HEK293 (cell line): ENCODE data around the gene DNAJC30.

Source experiments
- CTCF ChIA-PET: fragments of 350-600 bp; formaldehyde crosslinking; extraction: SDS; loops from one replicate; lab custom pipeline; 2021; ENCODE audit warnings: antibody characterized with exemption; lab: Yijun Ruan, JAX
- POLR2A ChIA-PET: fragments of 300-600 bp; formaldehyde crosslinking; extraction: SDS; loops from one replicate; lab custom pipeline; 2020; ENCODE audit warnings: antibody characterized with exemption, inconsistent platforms; lab: Yijun Ruan, JAX
- H3K27ac ChIP-seq: fragments of 200-500 bp; sonication (Bioruptor generic); 2 replicates; pipeline ENCODE4 v1.5.1; 2014; ENCODE audit warnings: low read depth, low read length, control low read depth, inconsistent platforms; ENCODE audit errors: extremely low read depth
- H3K36me3 ChIP-seq, 2 experiments: fragments of 200-500 bp in 1 of 2; sonication (Bioruptor generic) in 1 of 2; 1 replicate in 1 of 2; 2 replicates in 1 of 2; pipeline ENCODE4 v1.5.1; 2014 to 2017; ENCODE audit warnings: inconsistent platforms in 2 of 2, low read length in 2 of 2; ENCODE audit not compliant: control insufficient read depth in 2 of 2, insufficient read depth in 1 of 2
- H3K4me1 ChIP-seq: fragments of 200-500 bp; sonication (Bioruptor generic); 2 replicates; pipeline ENCODE4 v1.5.1; 2014; ENCODE audit warnings: mild to moderate bottlenecking, low read length, inconsistent platforms; ENCODE audit not compliant: control insufficient read depth, insufficient read depth
- H3K4me3 ChIP-seq: 2 replicates; pipeline ENCODE4 v1.5.1; 2011; ENCODE audit warnings: low read depth, mild to moderate bottlenecking, control low read depth, low read length, moderate library complexity
- H3K9me3 ChIP-seq: fragments of 200-500 bp; sonication (Bioruptor generic); 2 replicates; pipeline ENCODE4 v1.5.1; 2014; ENCODE audit warnings: low read depth, low read length, inconsistent platforms; ENCODE audit not compliant: control insufficient read depth, insufficient read depth
- EGR2 ChIP-seq: fragments of 450-650 bp; formaldehyde crosslinking; IDR thresholded peaks from 2 replicates; pipeline ENCODE4 v1.5.1; 2016; ENCODE audit warnings: low read depth, missing biosample characterization, missing genetic modification characterization
- GLIS2 ChIP-seq: fragments of 450-650 bp; formaldehyde crosslinking; IDR thresholded peaks from 2 replicates; pipeline ENCODE4 v1.5.1; 2016; ENCODE audit warnings: missing biosample characterization, missing genetic modification characterization
- SALL2 ChIP-seq: fragments of 450-650 bp; formaldehyde crosslinking; IDR thresholded peaks from 2 replicates; pipeline ENCODE4 v1.5.0; 2017; ENCODE audit warnings: missing biosample characterization, mild to moderate bottlenecking, missing genetic modification characterization, borderline replicate concordance
- ZBTB17 ChIP-seq: fragments of 450-650 bp; formaldehyde crosslinking; IDR thresholded peaks from 2 replicates; pipeline ENCODE4 v1.5.1; 2016; ENCODE audit warnings: missing biosample characterization, missing genetic modification characterization
- ZBTB48 ChIP-seq: fragments of 450-650 bp; formaldehyde crosslinking; IDR thresholded peaks from 2 replicates; pipeline ENCODE4 v1.5.1; 2016; ENCODE audit warnings: missing biosample characterization, missing genetic modification characterization
- ZFHX2 ChIP-seq: fragments of 450-650 bp; formaldehyde crosslinking; conservative IDR thresholded peaks from 2 replicates; pipeline ENCODE4 v1.5.1; 2016; ENCODE audit warnings: missing biosample characterization, missing genetic modification characterization
- ZFP3 ChIP-seq: fragments of 450-650 bp; formaldehyde crosslinking; IDR thresholded peaks from 2 replicates; pipeline ENCODE4 v1.5.1; 2016; ENCODE audit warnings: low read depth, missing biosample characterization, missing genetic modification characterization
- ZNF133 ChIP-seq: fragments of 450-650 bp; formaldehyde crosslinking; IDR thresholded peaks from 2 replicates; pipeline ENCODE4 v1.5.1; 2016; ENCODE audit warnings: missing biosample characterization, missing genetic modification characterization
- ZNF175 ChIP-seq: fragments of 450-650 bp; formaldehyde crosslinking; IDR thresholded peaks from 2 replicates; pipeline ENCODE4 v1.5.1; 2016; ENCODE audit warnings: missing biosample characterization, missing genetic modification characterization
- ZNF184 ChIP-seq: fragments of 450-650 bp; IDR thresholded peaks from 2 replicates; pipeline ENCODE4 v1.5.1; 2018; ENCODE audit warnings: missing biosample characterization, mild to moderate bottlenecking, missing genetic modification characterization
- ZNF19 ChIP-seq: fragments of 450-650 bp; formaldehyde crosslinking; IDR thresholded peaks from 2 replicates; pipeline ENCODE4; 2016; ENCODE audit warnings: missing biosample characterization, missing genetic modification characterization, low read depth
- ZNF202 ChIP-seq: fragments of 450-650 bp; formaldehyde crosslinking; IDR thresholded peaks from 2 replicates; pipeline ENCODE4 v1.5.1; 2016; ENCODE audit warnings: missing biosample characterization, missing genetic modification characterization, borderline replicate concordance
- ZNF366 ChIP-seq: fragments of 450-650 bp; formaldehyde crosslinking; conservative IDR thresholded peaks from 2 replicates; pipeline ENCODE4 v1.5.1; 2016; ENCODE audit warnings: missing biosample characterization, missing genetic modification characterization
- ZNF610 ChIP-seq: fragments of 450-650 bp; formaldehyde crosslinking; IDR thresholded peaks from 2 replicates; pipeline ENCODE4 v1.5.1; 2016; ENCODE audit warnings: missing biosample characterization, missing genetic modification characterization, borderline replicate concordance
- ZNF626 ChIP-seq: fragments of 450-650 bp; sonication (Bioruptor Pico); formaldehyde crosslinking; IDR thresholded peaks from 2 replicates; pipeline ENCODE4 v1.5.1; 2018; ENCODE audit warnings: missing biosample characterization, missing genetic modification characterization, inconsistent platforms
- ZNF658 ChIP-seq: fragments of 450-650 bp; formaldehyde crosslinking; IDR thresholded peaks from 2 replicates; pipeline ENCODE4; 2016; ENCODE audit warnings: missing biosample characterization, missing genetic modification characterization
- ZNF777 ChIP-seq: fragments of 450-650 bp; formaldehyde crosslinking; IDR thresholded peaks from 2 replicates; pipeline ENCODE4 v1.5.1; 2017; ENCODE audit warnings: missing biosample characterization, missing genetic modification characterization, borderline replicate concordance
- ZNF830 ChIP-seq: fragments of 450-650 bp; IDR thresholded peaks from 2 replicates; pipeline ENCODE4 v1.5.0; 2018; ENCODE audit warnings: missing biosample characterization, missing genetic modification characterization, low read depth, mild to moderate bottlenecking, moderate library complexity
- TF ChIP-seq, protein P1 (sequence below): IDR thresholded peaks from 2 replicates; pipeline ENCODE4 v1.6.1; 2011; ENCODE audit warnings: mild to moderate bottlenecking, low read depth, low read length, borderline replicate concordance
- TF ChIP-seq, protein P2 (sequence below): fragments of 450-650 bp; formaldehyde crosslinking; IDR thresholded peaks from 2 replicates; pipeline ENCODE4 v1.5.1; 2016; ENCODE audit warnings: missing biosample characterization, missing genetic modification characterization
- TF ChIP-seq, protein P3 (sequence below): fragments of 450-650 bp; formaldehyde crosslinking; conservative IDR thresholded peaks from 2 replicates; pipeline ENCODE4 v1.5.1; 2016; ENCODE audit warnings: low read depth, missing biosample characterization, missing genetic modification characterization
- TF ChIP-seq, protein P4 (sequence below): fragments of 450-650 bp; formaldehyde crosslinking; IDR thresholded peaks from 2 replicates; pipeline ENCODE4 v1.5.1; 2016; ENCODE audit warnings: missing biosample characterization, missing genetic modification characterization

Gene DNAJC30

DNA sequence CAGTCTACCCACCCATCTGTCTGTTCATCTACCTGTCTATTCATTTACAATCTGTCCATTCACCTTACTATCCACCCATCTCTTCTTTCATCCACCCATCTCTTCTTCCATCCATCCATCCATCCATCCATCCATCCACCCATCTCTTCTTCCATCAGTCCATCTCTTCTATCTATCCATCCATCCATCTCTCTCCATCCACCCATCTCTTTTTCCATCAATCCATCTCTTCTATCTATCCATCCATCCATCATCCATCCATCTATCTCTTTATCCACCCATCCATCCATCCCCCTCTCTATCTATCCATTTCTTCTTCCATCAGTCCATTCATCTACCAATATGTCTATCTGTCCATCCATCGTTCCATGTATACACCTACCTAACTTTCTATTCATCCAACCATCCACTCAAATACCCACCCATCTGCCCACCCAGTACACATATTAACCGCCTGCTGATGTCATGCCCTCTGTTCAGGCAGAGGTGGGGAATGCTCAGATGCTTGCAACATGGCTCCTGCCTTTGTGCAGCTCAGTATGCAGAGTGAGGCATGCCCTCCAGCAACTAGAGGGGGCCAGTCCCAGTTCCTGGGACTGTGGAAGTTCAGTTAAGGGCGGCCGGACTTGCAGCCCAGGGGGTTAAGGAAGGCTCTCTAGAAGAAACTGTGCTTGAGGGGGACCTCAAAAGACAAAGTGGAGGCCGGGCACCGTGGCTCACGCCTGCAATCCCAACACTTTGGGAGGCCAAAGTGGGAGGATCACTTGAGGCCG, 47.6 kb downstream of the DNAJC30 start:
- CTCF ChIA-PET: interaction anchor here (1.0 kb wide), 1 partner anchor 23 kb away, joined by 6 read pairs; no protein-coding TSS in a partner anchor
- H3K4me1 ChIP-seq: 0 out of 2 replicates have a peak, but pooled peaks cover 2% of the 10 kb centered on the region
- H3K27ac ChIP-seq: no peak overlapping the region
- no peaks in the 10 kb centered on the region for H3K36me3 ChIP-seq
- no peaks in the 10 kb centered on the region for H3K9me3 ChIP-seq
- POLR2A ChIA-PET: interaction anchor here (0.6 to 1.3 kb wide), 4 partner anchors 11 to 57 kb away, joined by 3 to 7 read pairs (median 4); partner anchors contain the start of genes BUD23, DNAJC30, MLXIPL and TBL2
- no peak overlapping the region for H3K4me3 ChIP-seq
- TF ChIP-seq, protein P1, sequence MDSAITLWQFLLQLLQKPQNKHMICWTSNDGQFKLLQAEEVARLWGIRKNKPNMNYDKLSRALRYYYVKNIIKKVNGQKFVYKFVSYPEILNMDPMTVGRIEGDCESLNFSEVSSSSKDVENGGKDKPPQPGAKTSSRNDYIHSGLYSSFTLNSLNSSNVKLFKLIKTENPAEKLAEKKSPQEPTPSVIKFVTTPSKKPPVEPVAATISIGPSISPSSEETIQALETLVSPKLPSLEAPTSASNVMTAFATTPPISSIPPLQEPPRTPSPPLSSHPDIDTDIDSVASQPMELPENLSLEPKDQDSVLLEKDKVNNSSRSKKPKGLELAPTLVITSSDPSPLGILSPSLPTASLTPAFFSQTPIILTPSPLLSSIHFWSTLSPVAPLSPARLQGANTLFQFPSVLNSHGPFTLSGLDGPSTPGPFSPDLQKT: no peak
- TF ChIP-seq, protein P2, sequence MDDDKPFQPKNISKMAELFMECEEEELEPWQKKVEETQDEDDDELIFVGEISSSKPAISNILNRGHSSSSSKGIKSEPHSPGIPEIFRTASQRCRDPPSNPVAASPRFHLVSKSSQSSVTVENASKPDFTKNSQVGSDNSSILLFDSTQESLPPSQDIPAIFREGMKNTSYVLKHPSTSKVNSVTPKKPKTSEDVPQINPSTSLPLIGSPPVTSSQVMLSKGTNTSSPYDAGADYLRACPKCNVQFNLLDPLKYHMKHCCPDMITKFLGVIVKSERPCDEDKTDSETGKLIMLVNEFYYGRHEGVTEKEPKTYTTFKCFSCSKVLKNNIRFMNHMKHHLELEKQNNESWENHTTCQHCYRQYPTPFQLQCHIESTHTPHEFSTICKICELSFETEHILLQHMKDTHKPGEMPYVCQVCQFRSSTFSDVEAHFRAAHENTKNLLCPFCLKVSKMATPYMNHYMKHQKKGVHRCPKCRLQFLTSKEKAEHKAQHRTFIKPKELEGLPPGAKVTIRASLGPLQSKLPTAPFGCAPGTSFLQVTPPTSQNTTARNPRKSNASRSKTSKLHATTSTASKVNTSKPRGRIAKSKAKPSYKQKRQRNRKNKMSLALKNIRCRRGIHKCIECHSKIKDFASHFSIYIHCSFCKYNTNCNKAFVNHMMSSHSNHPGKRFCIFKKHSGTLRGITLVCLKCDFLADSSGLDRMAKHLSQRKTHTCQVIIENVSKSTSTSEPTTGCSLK (tag by site-specific recombination): no peak
- TF ChIP-seq ZNF19: no peak
- no peak for TF ChIP-seq ZNF626 (tag by site-specific recombination)
- peak; percentile 83 for TF ChIP-seq EGR2 (tag by site-specific recombination)
- TF ChIP-seq ZBTB48 (tag by site-specific recombination): no peak
- TF ChIP-seq ZNF202 (tag by site-specific recombination): no peak
- TF ChIP-seq ZNF658 (tag by site-specific recombination): no peak
- no peak for TF ChIP-seq ZNF133 (tag by site-specific recombination)
- TF ChIP-seq ZFP3 (tag by site-specific recombination): no peak
- no peak for TF ChIP-seq ZNF175 (tag by site-specific recombination)
- TF ChIP-seq SALL2 (tag by site-specific recombination): no peak
- no peak for TF ChIP-seq ZNF610 (tag by site-specific recombination)
- TF ChIP-seq ZNF184 (tag by site-specific recombination): no peak
- TF ChIP-seq ZNF777 (tag by site-specific recombination): no peak
- no peak for TF ChIP-seq GLIS2 (tag by site-specific recombination)
- peak; percentile 56; the same call in 1 of the 2 replicates for TF ChIP-seq ZBTB17 (tag by site-specific recombination)
- no peak for TF ChIP-seq ZNF830 (tag by site-specific recombination)
- peak; percentile 72 for TF ChIP-seq ZFHX2
- TF ChIP-seq, protein P3, sequence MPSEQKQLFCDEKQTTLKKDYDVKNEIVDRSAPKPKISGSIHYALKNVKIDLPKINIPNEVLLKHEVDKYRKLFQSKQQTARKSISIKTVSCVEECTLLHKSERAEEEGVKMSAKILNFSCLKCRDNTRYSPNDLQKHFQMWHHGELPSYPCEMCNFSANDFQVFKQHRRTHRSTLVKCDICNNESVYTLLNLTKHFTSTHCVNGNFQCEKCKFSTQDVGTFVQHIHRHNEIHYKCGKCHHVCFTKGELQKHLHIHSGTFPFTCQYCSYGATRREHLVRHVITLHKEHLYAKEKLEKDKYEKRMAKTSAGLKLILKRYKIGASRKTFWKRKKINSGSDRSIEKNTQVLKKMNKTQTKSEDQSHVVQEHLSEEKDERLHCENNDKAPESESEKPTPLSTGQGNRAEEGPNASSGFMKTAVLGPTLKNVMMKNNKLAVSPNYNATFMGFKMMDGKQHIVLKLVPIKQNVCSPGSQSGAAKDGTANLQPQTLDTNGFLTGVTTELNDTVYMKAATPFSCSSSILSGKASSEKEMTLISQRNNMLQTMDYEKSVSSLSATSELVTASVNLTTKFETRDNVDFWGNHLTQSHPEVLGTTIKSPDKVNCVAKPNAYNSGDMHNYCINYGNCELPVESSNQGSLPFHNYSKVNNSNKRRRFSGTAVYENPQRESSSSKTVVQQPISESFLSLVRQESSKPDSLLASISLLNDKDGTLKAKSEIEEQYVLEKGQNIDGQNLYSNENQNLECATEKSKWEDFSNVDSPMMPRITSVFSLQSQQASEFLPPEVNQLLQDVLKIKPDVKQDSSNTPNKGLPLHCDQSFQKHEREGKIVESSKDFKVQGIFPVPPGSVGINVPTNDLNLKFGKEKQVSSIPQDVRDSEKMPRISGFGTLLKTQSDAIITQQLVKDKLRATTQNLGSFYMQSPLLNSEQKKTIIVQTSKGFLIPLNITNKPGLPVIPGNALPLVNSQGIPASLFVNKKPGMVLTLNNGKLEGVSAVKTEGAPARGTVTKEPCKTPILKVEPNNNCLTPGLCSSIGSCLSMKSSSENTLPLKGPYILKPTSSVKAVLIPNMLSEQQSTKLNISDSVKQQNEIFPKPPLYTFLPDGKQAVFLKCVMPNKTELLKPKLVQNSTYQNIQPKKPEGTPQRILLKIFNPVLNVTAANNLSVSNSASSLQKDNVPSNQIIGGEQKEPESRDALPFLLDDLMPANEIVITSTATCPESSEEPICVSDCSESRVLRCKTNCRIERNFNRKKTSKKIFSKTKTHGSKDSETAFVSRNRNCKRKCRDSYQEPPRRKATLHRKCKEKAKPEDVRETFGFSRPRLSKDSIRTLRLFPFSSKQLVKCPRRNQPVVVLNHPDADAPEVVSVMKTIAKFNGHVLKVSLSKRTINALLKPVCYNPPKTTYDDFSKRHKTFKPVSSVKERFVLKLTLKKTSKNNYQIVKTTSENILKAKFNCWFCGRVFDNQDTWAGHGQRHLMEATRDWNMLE (tag by site-specific recombination): no peak
- peak; percentile 99 for TF ChIP-seq ZNF366 (tag by site-specific recombination)
- TF ChIP-seq, protein P4, sequence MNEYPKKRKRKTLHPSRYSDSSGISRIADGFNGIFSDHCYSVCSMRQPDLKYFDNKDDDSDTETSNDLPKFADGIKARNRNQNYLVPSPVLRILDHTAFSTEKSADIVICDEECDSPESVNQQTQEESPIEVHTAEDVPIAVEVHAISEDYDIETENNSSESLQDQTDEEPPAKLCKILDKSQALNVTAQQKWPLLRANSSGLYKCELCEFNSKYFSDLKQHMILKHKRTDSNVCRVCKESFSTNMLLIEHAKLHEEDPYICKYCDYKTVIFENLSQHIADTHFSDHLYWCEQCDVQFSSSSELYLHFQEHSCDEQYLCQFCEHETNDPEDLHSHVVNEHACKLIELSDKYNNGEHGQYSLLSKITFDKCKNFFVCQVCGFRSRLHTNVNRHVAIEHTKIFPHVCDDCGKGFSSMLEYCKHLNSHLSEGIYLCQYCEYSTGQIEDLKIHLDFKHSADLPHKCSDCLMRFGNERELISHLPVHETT (tag by site-specific recombination): no peak
